ENCODE results near the gene EIF4G3. TPM values are rescaled to one million over a fixed set of nuclear protein-coding genes. Genes with fewer than 3 reads are reported as not detected.

Gene EIF4G3
- total and polyA plus RNA-seq, 2 donors (not counting 3 experiments of a cell fraction or from before 2014, with no cell fraction given): 40.7 to 78.5 TPM

GRCh38 chr1:21030181-21030580, 146.5 kb downstream of the EIF4G3 start:
- Histone ChIP-seq H3K4me3 (replicated peaks in 1 of 3; ENCODE audit: insufficient read depth in 1 of 3, low read depth in 1 of 3, low read length in 3 of 3) (no peak overlapping the region), H4K20me1 (replicated peaks; ENCODE audit: control insufficient read depth, extremely low read depth, insufficient read depth, low read length) (no peaks in the 10 kb centered on the region), H3K36me3 (ENCODE audit: control insufficient read depth in 2 of 2, extremely low read depth in 1 of 2, insufficient read depth in 2 of 2, low read length in 2 of 2) (no peaks in the 10 kb centered on the region), H3K4me2 (ENCODE audit: insufficient read depth, low read length) (no peak overlapping the region), H2AFZ (ENCODE audit: low read depth, low read length) (no peak overlapping the region), H3K27ac (ENCODE audit: insufficient read depth, low read depth, low read length) (no peak overlapping the region), H3K79me2 (ENCODE audit: control insufficient read depth, insufficient read depth, low read length) (peaks cover 44% of the 10 kb centered on the region), H3K27me3 (ENCODE audit: control insufficient read depth in 2 of 2, insufficient read depth in 2 of 2, low read length in 2 of 2) (no peaks in the 10 kb centered on the region), H3K9me3 (replicated peaks; ENCODE audit: control insufficient read depth, insufficient read depth, low read length) (no peaks in the 10 kb centered on the region), H3K9ac (replicated peaks; ENCODE audit: extremely low read depth, insufficient read depth, low read length) (no peak overlapping the region), H3K4me1 (ENCODE audit: control insufficient read depth, extremely low read depth, insufficient read depth, low read length) (no peaks in the 10 kb centered on the region), H3K9me1 (replicated peaks; ENCODE audit: control insufficient read depth, extremely low read depth, insufficient read depth, low read length) (no peaks in the 10 kb centered on the region)
- BruUV-seq (replicated peaks): no TSS peak
- ChIA-PET CTCF (no interaction called here), POLR2A (no interaction called here)
- dilution Hi-C loops (cut with MboI; ENCODE audit: extremely low pct_ligation_motif_present, low sequenced_read_pairs) (no loop called here), intact Hi-C loops (cut with micrococcal nuclease) (no loop called here)
- DNase-seq (ENCODE audit: low read depth, low spot score) (no peak), FAIRE-seq (no peak)
- TF ChIP-seq FOS (IDR thresholded peaks at IDR 0.05; ENCODE audit: borderline replicate concordance, insufficient read depth, low read length) (no peak), EZH2 (IDR thresholded peaks at IDR 0.05; ENCODE audit: borderline replicate concordance, low read depth, low read length, severe bottlenecking) (no peak), POLR2A (IDR thresholded peaks at IDR 0.05; ENCODE audit: low read depth, low read length) (no peak), GATA2 (IDR thresholded peaks at IDR 0.05; ENCODE audit: insufficient read depth, insufficient read length, low read depth, low read length) (no peak), MAX (IDR thresholded peaks at IDR 0.05; ENCODE audit: insufficient read depth, insufficient read length) (no peak), POLR2AphosphoS5 (IDR thresholded peaks at IDR 0.05; ENCODE audit: insufficient read depth, low read depth, low read length) (no peak), MYC (IDR thresholded peaks at IDR 0.05; ENCODE audit: low read depth, low read length) (no peak), JUN (IDR thresholded peaks at IDR 0.05; ENCODE audit: borderline replicate concordance, insufficient read depth, insufficient read length, low read depth) (no peak)
- TF ChIP-seq, protein P1, sequence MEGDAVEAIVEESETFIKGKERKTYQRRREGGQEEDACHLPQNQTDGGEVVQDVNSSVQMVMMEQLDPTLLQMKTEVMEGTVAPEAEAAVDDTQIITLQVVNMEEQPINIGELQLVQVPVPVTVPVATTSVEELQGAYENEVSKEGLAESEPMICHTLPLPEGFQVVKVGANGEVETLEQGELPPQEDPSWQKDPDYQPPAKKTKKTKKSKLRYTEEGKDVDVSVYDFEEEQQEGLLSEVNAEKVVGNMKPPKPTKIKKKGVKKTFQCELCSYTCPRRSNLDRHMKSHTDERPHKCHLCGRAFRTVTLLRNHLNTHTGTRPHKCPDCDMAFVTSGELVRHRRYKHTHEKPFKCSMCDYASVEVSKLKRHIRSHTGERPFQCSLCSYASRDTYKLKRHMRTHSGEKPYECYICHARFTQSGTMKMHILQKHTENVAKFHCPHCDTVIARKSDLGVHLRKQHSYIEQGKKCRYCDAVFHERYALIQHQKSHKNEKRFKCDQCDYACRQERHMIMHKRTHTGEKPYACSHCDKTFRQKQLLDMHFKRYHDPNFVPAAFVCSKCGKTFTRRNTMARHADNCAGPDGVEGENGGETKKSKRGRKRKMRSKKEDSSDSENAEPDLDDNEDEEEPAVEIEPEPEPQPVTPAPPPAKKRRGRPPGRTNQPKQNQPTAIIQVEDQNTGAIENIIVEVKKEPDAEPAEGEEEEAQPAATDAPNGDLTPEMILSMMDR (IDR thresholded peaks at IDR 0.05; ENCODE audit: extremely low read depth in 1 of 2, insufficient read depth in 1 of 2, low read depth in 1 of 2, low read length in 2 of 2): no peak

All from endothelial cell of umbilical vein (primary cell).